KMS-11 (cell line): ENCODE results near the gene UPK1A.
"Not testable (repeated sequence)": the region's sequence is repeated elsewhere in the genome, so short reads cannot be mapped to it uniquely, and the experiment has no call there.

ENCODE experiments used
- H2AFZ ChIP-seq: fragments of 200-600 bp; sonication (generic); 2 replicates; pipeline ENCODE4 v1.6.1; 2016; ENCODE audit warnings: antibody characterized with exemption, mixed run types, low read depth
- H3K27ac ChIP-seq: fragments of 200-600 bp; sonication (generic); 2 replicates; pipeline ENCODE4 v1.6.1; 2016; ENCODE audit warnings: mild to moderate bottlenecking, mixed run types
- H3K27me3 ChIP-seq: fragments of 200-600 bp; sonication (generic); 2 replicates; pipeline ENCODE4 v1.6.1; 2017; ENCODE audit warnings: mild to moderate bottlenecking, low read depth, mixed run types, moderate library complexity; ENCODE audit not compliant: insufficient read depth
- H3K36me3 ChIP-seq: fragments of 200-600 bp; sonication (generic); 2 replicates; pipeline ENCODE4 v1.6.1; 2017; ENCODE audit warnings: mild to moderate bottlenecking, mixed run types; ENCODE audit not compliant: insufficient read depth
- H3K4me1 ChIP-seq: fragments of 200-600 bp; sonication (generic); 2 replicates; pipeline ENCODE4 v1.6.1; 2016; ENCODE audit warnings: mild to moderate bottlenecking, low read depth, mixed run types; ENCODE audit not compliant: poor library complexity, severe bottlenecking
- H3K4me2 ChIP-seq: fragments of 200-600 bp; sonication (generic); 2 replicates; pipeline ENCODE4 v1.7.0; 2016; ENCODE audit warnings: mild to moderate bottlenecking, mixed run types
- H3K4me3 ChIP-seq: fragments of 200-600 bp; sonication (generic); IDR thresholded peaks from 2 replicates; pipeline ENCODE4 v1.6.1; 2017; ENCODE audit warnings: low read depth, low read length, mixed read lengths; ENCODE audit not compliant: insufficient read depth
- H3K79me2 ChIP-seq: fragments of 200-600 bp; sonication (generic); 2 replicates; pipeline ENCODE4 v1.6.1; 2016; ENCODE audit warnings: low read depth, mixed run types; ENCODE audit not compliant: insufficient read depth
- H3K9ac ChIP-seq: fragments of 200-600 bp; sonication (generic); 2 replicates; pipeline ENCODE4 v1.6.1; 2016; ENCODE audit warnings: mild to moderate bottlenecking, mixed run types
- H4K20me1 ChIP-seq: fragments of 200-600 bp; sonication (generic); 2 replicates; pipeline ENCODE4 v1.6.1; 2016; ENCODE audit warnings: mild to moderate bottlenecking, mixed run types; ENCODE audit not compliant: insufficient read depth
- CTCF ChIP-seq: fragments of 200-600 bp; sonication (generic); conservative IDR thresholded peaks from 2 replicates; pipeline ENCODE4 v1.6.1; 2017; ENCODE audit warnings: low read depth, mild to moderate bottlenecking, antibody characterized with exemption, low read length, moderate library complexity, mixed read lengths

UPK1A gene

GRCh38 chr19:35675589-35676140 is 9.3 kb downstream of the UPK1A start:
- no peaks in the 10 kb centered on the region for H3K4me1 ChIP-seq
- H3K27ac ChIP-seq = no peak overlapping the region
- H3K36me3 ChIP-seq = no peaks in the 10 kb centered on the region
- no peak for TF ChIP-seq CTCF
- no peak overlapping the region for H2AFZ ChIP-seq
- H3K4me3 ChIP-seq = no peak overlapping the region
- no peaks in the 10 kb centered on the region for H4K20me1 ChIP-seq
- H3K27me3 ChIP-seq = peaks cover 45% of the 10 kb centered on the region
- H3K9ac ChIP-seq = no peak overlapping the region
- H3K79me2 ChIP-seq = no peaks in the 10 kb centered on the region
- H3K4me2 ChIP-seq = no peak overlapping the region

GRCh38 chr19:35689836-35690235 is 23.5 kb downstream of the UPK1A start:
- H4K20me1 ChIP-seq = no peaks in the 10 kb centered on the region
- H3K4me2 ChIP-seq = no peak overlapping the region

GRCh38 chr19:35691106-35691505 is 24.8 kb downstream of the UPK1A start:
- not testable (repeated sequence) for H3K4me3 ChIP-seq, H3K4me2 ChIP-seq, H3K9ac ChIP-seq, H3K79me2 ChIP-seq, H3K4me1 ChIP-seq, H3K36me3 ChIP-seq, H3K27ac ChIP-seq, H2AFZ ChIP-seq, H4K20me1 ChIP-seq
- H3K27me3 ChIP-seq = peaks cover 18% of the 10 kb centered on the region; the same call in 1 of the 2 replicates

More at GRCh38 chr19:35689836-35690235, 23.5 kb downstream of the UPK1A start:
- no peaks in the 10 kb centered on the region for H3K79me2 ChIP-seq
- TF ChIP-seq CTCF = no peak
- no peak overlapping the region for H3K4me3 ChIP-seq
- H3K27ac ChIP-seq = no peak overlapping the region
- no peaks in the 10 kb centered on the region for H3K36me3 ChIP-seq
- H2AFZ ChIP-seq = no peak overlapping the region
- no peaks in the 10 kb centered on the region for H3K4me1 ChIP-seq
- H3K27me3 ChIP-seq = peaks cover 18% of the 10 kb centered on the region; the same call in 1 of the 2 replicates
- no peak overlapping the region for H3K9ac ChIP-seq

- peaks cover 2% of the 10 kb centered on the region for H3K4me1 ChIP-seq
- no peak overlapping the region for H2AFZ ChIP-seq
- H3K36me3 ChIP-seq = no peaks in the 10 kb centered on the region
- no peaks in the 10 kb centered on the region for H3K79me2 ChIP-seq
- TF ChIP-seq CTCF = no peak
- H4K20me1 ChIP-seq = no peaks in the 10 kb centered on the region
- H3K4me2 ChIP-seq = no peak overlapping the region
- no peak overlapping the region for H3K27ac ChIP-seq
- no peak overlapping the region for H3K4me3 ChIP-seq
- H3K9ac ChIP-seq = no peak overlapping the region
- H3K27me3 ChIP-seq = peaks cover 20% of the 10 kb centered on the region; the same call in 1 of the 2 replicates
These were observed 25.7 kb downstream of the UPK1A start for GRCh38 chr19:35692010-35692409.

GRCh38 chr19:35693422-35693821 is 27.1 kb downstream of the UPK1A start:
- no peak overlapping the region for H3K9ac ChIP-seq
- no peak overlapping the region for H3K27ac ChIP-seq
- peaks cover 5% of the 10 kb centered on the region for H3K4me1 ChIP-seq
- no peak overlapping the region for H2AFZ ChIP-seq
- no peak overlapping the region for H3K4me3 ChIP-seq
- no peak overlapping the region for H3K4me2 ChIP-seq
- no peaks in the 10 kb centered on the region for H3K79me2 ChIP-seq
- no peak for TF ChIP-seq CTCF
- no peaks in the 10 kb centered on the region for H3K36me3 ChIP-seq
- H3K27me3 ChIP-seq = peaks cover 16% of the 10 kb centered on the region; the same call in 1 of the 2 replicates
- no peaks in the 10 kb centered on the region for H4K20me1 ChIP-seq
